ENCODE results near the gene GRPR.

The GRPR gene

DNA sequence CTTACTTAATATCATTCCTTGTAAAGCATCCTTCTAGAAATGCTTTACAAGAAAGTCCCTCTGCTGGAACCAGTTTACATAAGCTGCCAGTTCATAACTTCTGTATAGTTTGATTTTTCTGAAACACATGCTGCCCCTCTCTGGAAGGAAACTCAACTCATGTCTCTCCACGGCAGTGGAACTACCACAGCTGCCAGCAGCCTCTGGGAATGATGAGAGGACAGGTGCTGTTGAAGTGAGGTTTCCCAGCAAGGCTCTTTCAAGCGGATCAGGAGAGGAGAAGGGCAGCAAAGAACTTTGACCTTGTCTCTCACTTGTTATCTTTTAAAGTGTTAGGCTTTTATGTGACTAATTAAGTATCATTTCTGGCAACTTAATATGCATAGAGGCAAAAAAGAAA is 7.3 kb downstream of the GRPR start:
- Histone ChIP-seq H3K79me2 (ENCODE audit: insufficient read depth, low read length) (no peaks in the 10 kb centered on the region), H3K4me1 (ENCODE audit: insufficient read depth, low read length) (no peaks in the 10 kb centered on the region), H4K20me1 (ENCODE audit: insufficient read depth, low read length) (no peaks in the 10 kb centered on the region), H3K27ac (ENCODE audit: low read length) (no peak overlapping the region), H3K4me3 (ENCODE audit: low read depth in 1 of 2, low read length in 2 of 2) (no peak overlapping the region), H3K27me3 (ENCODE audit: insufficient read depth, low read length, poor library complexity) (no peaks in the 10 kb centered on the region), H3K9me3 (ENCODE audit: insufficient read depth, low read length, severe bottlenecking) (no peaks in the 10 kb centered on the region), H3K9ac (ENCODE audit: low read depth, low read length) (no peak overlapping the region), H2AFZ (ENCODE audit: low read depth, low read length) (no peak overlapping the region), H3K36me3 (ENCODE audit: insufficient read depth, low read length) (no peaks in the 10 kb centered on the region), H3K4me2 (ENCODE audit: insufficient read depth, low read length) (no peak overlapping the region)
- DNase-seq (no peak), ATAC-seq (ENCODE audit: insufficient read depth, low read depth) (no peak)
- TF ChIP-seq EZH2 (IDR thresholded peaks at IDR 0.05; ENCODE audit: borderline replicate concordance, low read depth, low read length, severe bottlenecking), result no peak
- TF ChIP-seq, protein P1, sequence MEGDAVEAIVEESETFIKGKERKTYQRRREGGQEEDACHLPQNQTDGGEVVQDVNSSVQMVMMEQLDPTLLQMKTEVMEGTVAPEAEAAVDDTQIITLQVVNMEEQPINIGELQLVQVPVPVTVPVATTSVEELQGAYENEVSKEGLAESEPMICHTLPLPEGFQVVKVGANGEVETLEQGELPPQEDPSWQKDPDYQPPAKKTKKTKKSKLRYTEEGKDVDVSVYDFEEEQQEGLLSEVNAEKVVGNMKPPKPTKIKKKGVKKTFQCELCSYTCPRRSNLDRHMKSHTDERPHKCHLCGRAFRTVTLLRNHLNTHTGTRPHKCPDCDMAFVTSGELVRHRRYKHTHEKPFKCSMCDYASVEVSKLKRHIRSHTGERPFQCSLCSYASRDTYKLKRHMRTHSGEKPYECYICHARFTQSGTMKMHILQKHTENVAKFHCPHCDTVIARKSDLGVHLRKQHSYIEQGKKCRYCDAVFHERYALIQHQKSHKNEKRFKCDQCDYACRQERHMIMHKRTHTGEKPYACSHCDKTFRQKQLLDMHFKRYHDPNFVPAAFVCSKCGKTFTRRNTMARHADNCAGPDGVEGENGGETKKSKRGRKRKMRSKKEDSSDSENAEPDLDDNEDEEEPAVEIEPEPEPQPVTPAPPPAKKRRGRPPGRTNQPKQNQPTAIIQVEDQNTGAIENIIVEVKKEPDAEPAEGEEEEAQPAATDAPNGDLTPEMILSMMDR (IDR thresholded peaks at IDR 0.05; ENCODE audit: borderline replicate concordance, extremely low read depth, low read length, poor library complexity, severe bottlenecking), result no peak

DNA sequence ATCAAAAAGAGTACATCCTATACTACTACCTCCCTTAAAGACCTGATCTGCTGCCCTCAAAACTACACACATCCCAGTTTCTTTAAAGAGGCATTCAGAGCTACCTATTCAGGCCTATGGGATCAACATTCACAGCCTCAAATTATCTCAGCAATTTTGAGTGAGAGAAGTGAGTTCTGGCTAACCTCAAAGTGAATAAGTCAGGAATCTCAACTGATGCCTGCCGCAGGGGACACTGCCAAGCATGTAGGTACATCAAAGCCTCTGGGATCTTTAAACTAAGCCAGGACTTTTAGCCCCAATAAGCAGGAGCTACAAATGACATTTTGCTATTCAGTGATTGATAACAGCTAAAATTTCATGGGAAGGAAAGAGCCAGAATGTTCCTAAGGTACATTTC is 11.6 kb downstream of the GRPR start:
- no peak overlapping the region for H3K4me2 ChIP-seq (ENCODE audit: insufficient read depth, low read length)
- H3K9me3 ChIP-seq (ENCODE audit: insufficient read depth, low read length, severe bottlenecking), result no peaks in the 10 kb centered on the region
- TF ChIP-seq EZH2 (IDR thresholded peaks at IDR 0.05; ENCODE audit: borderline replicate concordance, low read depth, low read length, severe bottlenecking), result no peak
- TF ChIP-seq, protein P1 (IDR thresholded peaks at IDR 0.05; ENCODE audit: borderline replicate concordance, extremely low read depth, low read length, poor library complexity, severe bottlenecking), result no peak
- H3K27me3 ChIP-seq (ENCODE audit: insufficient read depth, low read length, poor library complexity), result no peaks in the 10 kb centered on the region
- no peak overlapping the region for H2AFZ ChIP-seq (ENCODE audit: low read depth, low read length)
- no peaks in the 10 kb centered on the region for H4K20me1 ChIP-seq (ENCODE audit: insufficient read depth, low read length)
- no peaks in the 10 kb centered on the region for H3K4me1 ChIP-seq (ENCODE audit: insufficient read depth, low read length)
- no peak for ATAC-seq (ENCODE audit: insufficient read depth, low read depth)
- H3K36me3 ChIP-seq (ENCODE audit: insufficient read depth, low read length), result no peaks in the 10 kb centered on the region
- no peak for DNase-seq
- no peak overlapping the region for H3K9ac ChIP-seq (ENCODE audit: low read depth, low read length)
- H3K79me2 ChIP-seq (ENCODE audit: insufficient read depth, low read length), result no peaks in the 10 kb centered on the region
- H3K27ac ChIP-seq (ENCODE audit: low read length), result no peak overlapping the region
- H3K4me3 ChIP-seq (ENCODE audit: low read depth in 1 of 2, low read length in 2 of 2), result no peak overlapping the region

DNA sequence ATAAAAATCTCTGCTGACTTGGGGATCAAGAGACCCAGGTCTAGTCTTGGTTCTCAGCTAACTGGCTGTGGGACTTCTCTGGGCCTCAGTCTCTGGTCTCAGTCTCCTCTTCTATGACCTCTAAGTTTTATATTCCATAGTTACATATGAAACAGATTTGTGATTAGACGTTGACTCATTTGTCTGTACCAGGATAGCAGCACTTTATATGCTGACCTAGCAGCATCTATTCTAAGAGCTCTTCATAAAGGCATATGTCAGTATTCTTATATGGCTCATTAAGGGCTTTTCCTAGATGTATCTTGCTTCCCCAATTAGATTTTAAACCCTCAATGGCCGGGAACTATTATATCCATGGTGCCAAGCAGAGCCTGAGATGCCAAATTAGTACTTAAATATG is 12.7 kb downstream of the GRPR start:
- no peaks in the 10 kb centered on the region for H3K27me3 ChIP-seq (ENCODE audit: insufficient read depth, low read length, poor library complexity)
- TF ChIP-seq, protein P1 (IDR thresholded peaks at IDR 0.05; ENCODE audit: borderline replicate concordance, extremely low read depth, low read length, poor library complexity, severe bottlenecking), result no peak
- TF ChIP-seq EZH2 (IDR thresholded peaks at IDR 0.05; ENCODE audit: borderline replicate concordance, low read depth, low read length, severe bottlenecking), result no peak
- H3K4me2 ChIP-seq (ENCODE audit: insufficient read depth, low read length), result no peak overlapping the region
- no peak overlapping the region for H2AFZ ChIP-seq (ENCODE audit: low read depth, low read length)
- H3K4me3 ChIP-seq (ENCODE audit: low read depth in 1 of 2, low read length in 2 of 2), result no peak overlapping the region
- no peaks in the 10 kb centered on the region for H3K36me3 ChIP-seq (ENCODE audit: insufficient read depth, low read length)
- no peak for DNase-seq
- H3K9ac ChIP-seq (ENCODE audit: low read depth, low read length), result no peak overlapping the region
- H3K9me3 ChIP-seq (ENCODE audit: insufficient read depth, low read length, severe bottlenecking), result no peaks in the 10 kb centered on the region
- no peaks in the 10 kb centered on the region for H3K79me2 ChIP-seq (ENCODE audit: insufficient read depth, low read length)
- H4K20me1 ChIP-seq (ENCODE audit: insufficient read depth, low read length), result no peaks in the 10 kb centered on the region
- ATAC-seq (ENCODE audit: insufficient read depth, low read depth), result no peak
- H3K27ac ChIP-seq (ENCODE audit: low read length), result no peak overlapping the region
- H3K4me1 ChIP-seq (ENCODE audit: insufficient read depth, low read length), result no peaks in the 10 kb centered on the region
